ENCODE results near the gene UTP11.

DNA sequence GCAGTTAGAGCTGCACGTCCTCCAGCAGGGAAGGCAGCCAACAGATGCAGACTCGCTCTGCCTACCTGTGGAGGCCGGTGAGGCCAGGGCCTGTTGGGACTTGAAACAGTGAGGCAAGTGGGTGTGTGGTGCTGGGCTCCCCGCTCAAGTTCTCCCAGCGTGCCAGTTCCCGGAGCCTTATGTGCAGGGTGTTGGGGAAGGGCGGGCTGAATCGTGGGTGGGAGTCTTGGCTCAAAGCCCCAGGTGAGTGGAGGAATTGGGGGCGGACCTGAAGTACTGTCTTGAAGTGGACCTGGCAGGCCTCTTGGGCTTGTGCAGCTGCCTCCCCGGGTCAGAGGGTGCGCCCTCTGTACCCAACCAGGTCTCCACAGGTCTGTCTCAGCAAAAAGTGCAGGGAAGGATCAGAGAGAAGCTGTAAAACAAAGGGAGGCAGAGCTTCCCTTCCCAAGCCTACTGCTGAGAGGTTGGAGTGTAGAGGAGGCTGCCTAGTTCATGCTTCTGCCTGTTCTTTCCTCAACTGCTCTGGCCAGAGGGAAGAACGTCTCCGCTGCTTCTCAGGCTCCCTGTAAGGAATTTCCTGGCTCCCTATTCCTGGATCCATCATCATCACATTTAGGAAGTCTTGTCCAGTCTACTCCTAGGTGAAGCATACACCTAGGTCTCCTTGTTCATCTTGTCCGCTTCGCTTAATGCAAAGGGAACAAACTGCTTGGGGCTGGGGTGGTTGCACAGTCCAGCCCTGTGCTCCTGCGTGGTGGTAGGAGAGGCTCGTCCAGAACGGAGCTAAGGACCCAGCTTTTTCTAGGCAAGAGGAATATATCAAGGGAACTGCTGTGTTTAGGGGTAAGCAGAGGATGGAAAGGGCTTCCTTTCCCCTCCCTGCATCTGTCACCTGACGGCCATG is 14.9 kb downstream of the UTP11 start:
- TF ChIP-seq, protein P1, sequence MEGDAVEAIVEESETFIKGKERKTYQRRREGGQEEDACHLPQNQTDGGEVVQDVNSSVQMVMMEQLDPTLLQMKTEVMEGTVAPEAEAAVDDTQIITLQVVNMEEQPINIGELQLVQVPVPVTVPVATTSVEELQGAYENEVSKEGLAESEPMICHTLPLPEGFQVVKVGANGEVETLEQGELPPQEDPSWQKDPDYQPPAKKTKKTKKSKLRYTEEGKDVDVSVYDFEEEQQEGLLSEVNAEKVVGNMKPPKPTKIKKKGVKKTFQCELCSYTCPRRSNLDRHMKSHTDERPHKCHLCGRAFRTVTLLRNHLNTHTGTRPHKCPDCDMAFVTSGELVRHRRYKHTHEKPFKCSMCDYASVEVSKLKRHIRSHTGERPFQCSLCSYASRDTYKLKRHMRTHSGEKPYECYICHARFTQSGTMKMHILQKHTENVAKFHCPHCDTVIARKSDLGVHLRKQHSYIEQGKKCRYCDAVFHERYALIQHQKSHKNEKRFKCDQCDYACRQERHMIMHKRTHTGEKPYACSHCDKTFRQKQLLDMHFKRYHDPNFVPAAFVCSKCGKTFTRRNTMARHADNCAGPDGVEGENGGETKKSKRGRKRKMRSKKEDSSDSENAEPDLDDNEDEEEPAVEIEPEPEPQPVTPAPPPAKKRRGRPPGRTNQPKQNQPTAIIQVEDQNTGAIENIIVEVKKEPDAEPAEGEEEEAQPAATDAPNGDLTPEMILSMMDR (IDR thresholded peaks at IDR 0.05), result no peak
- TF ChIP-seq POLR2A (IDR thresholded peaks at IDR 0.05), result no peak
